ENCODE measurements around the gene TMEM258.

TMEM258 gene

GRCh38 chr11:61794579-61794978 is 2.2 kb upstream of the TMEM258 start:
- DNase-seq: no peak

GRCh38 chr11:61793829-61794204 is 1.4 kb upstream of the TMEM258 start:
- no peak for DNase-seq

- no peak for DNase-seq
Measured at GRCh38 chr11:61793083-61793828, 857 bp upstream of the TMEM258 start.

- DNase-seq: no peak
Measured at GRCh38 chr11:61791737-61792309, 576 bp downstream of the TMEM258 start.

GRCh38 chr11:61787928-61788491 is 4.4 kb downstream of the TMEM258 start:
- peak; percentile 47 for DNase-seq

GRCh38 chr11:61785837-61786402 is 6.5 kb downstream of the TMEM258 start:
- no peak for DNase-seq

- no peak for DNase-seq
Measured at GRCh38 chr11:61784506-61784805, 7.9 kb downstream of the TMEM258 start.

- no peak for DNase-seq
Measured at GRCh38 chr11:61783717-61784505, 8.5 kb downstream of the TMEM258 start.

GRCh38 chr11:61782841-61783240 is 9.6 kb downstream of the TMEM258 start:
- no peak for DNase-seq

GRCh38 chr11:61782299-61782698 is 10.1 kb downstream of the TMEM258 start:
- DNase-seq: no peak

GRCh38 chr11:61781585-61781984 is 10.8 kb downstream of the TMEM258 start:
- no peak for DNase-seq

- DNase-seq: no peak
Measured at GRCh38 chr11:61780581-61781162, 11.7 kb downstream of the TMEM258 start.

GRCh38 chr11:61779666-61780525 is 12.5 kb downstream of the TMEM258 start:
- no peak for DNase-seq

GRCh38 chr11:61778920-61779650 is 13.3 kb downstream of the TMEM258 start:
- no peak for DNase-seq

GRCh38 chr11:61778357-61778886 is 14.0 kb downstream of the TMEM258 start:
- DNase-seq: no peak

- DNase-seq: peak; percentile 58
Measured at GRCh38 chr11:61777234-61778090, 14.9 kb downstream of the TMEM258 start.

- no peak for DNase-seq
Measured at GRCh38 chr11:61776561-61777075, 15.8 kb downstream of the TMEM258 start.

- DNase-seq: no peak
Measured at GRCh38 chr11:61775606-61776554, 16.5 kb downstream of the TMEM258 start.

- DNase-seq: no peak
Measured at GRCh38 chr11:61775106-61775505, 17.3 kb downstream of the TMEM258 start.

All from retina (tissue), 1 donor.